HL-60/S4 (cell line): Measurements from ENCODE around the gene IDH3A.

Experiments
- in situ Hi-C: fragments of 300-500 bp; cut with MboI; formaldehyde crosslinking; loops from 2 replicates; pipeline ENCODE4 v1.14.3; 2022; ENCODE audit warnings: low sequenced_read_pairs

The IDH3A gene

GRCh38 chr15:78200276-78200930, 51.2 kb downstream of the IDH3A start:
- in situ Hi-C loops = no loop called here

- in situ Hi-C loops = no loop called here
These were observed 52.4 kb downstream of the IDH3A start for GRCh38 chr15:78201281-78202190.

DNA sequence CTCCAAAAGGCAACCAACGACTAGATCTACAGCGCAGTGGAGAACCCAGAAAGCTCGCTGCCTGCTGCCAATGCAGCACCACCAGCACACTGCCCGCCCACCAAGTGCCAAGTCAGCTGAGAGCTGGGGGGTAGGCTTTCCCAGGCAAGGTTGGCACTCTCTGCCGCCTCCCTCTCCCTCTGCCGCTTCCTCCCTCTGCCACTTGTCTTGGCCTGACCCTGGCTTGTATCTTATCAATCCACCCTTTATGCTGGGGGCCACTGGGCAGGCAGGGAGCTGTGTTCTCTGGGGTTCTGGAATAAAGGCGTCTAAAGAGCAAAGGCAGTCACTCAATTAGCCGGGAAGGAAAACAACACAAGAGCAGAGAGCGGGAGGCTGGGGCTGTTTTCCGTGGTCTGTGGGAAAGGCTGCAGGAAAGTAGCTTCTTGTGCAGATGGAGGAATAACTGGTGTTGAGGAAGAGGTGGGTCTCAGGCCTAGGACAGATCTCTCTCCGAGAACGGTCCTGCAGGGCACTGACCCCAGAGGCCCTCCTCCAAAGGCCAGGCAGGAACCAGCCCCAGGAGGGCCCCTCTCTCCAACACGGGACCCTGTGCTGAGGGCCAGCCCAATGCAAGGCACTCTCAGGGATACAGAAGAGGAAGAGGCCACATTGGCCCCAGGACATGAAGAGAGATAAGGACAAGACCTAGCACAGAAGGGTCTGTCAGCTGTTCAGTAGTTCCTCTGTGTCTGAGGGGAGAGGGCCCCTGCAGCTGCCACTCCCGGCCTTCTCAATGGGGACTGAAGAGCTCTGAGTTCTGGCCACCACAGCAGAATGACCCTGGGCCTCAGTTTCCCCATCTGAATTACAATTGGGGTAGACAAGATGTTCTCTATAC, 54.4 kb downstream of the IDH3A start:
- in situ Hi-C loops = no loop called here

- in situ Hi-C loops = no loop called here
These were observed 55.5 kb downstream of the IDH3A start for GRCh38 chr15:78204351-78205309.

DNA sequence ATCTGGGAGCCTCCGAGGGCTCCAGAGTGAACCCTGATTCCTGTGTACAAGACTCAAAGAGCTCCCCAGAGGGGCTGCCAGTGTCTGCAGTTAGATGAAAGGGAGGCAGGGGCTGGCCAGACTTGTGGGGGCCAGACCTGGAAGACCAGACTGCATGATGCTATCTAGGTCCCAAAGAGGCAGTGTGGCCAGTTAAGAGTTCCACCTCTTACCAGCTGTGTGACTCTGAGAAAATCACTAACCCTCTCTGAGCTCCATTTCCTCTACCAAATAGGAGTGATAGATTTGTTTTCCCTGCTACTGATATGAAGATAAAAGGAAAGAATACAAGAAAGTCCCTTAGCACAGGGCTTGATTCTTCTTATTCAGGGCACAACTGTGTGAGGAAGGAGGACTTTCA, 56.2 kb downstream of the IDH3A start:
- in situ Hi-C loops = no loop called here

DNA sequence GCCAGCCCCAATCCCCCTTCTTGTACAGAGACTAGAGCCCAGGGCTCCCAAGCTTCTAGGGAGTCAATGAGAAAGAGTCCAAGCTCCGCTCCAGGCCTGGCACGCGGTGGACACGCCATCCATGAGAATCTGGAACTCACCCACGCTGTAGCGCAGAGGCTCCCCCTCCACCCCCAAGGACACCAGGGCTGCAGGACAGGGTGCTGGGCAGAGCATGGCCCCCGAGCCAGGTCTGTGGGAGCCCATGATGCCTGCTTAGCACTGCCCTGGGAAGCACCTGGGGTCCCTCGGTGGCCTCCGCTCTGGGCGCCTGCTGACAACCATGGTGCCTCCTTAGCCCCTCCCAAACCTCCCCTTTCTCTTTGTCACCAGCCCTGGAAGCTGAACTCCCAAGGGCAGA, 56.7 kb downstream of the IDH3A start:
- in situ Hi-C loops = no loop called here

- in situ Hi-C loops = no loop called here
These were observed 57.4 kb downstream of the IDH3A start for GRCh38 chr15:78206326-78207109.

- in situ Hi-C loops = no loop called here
These were observed 57.9 kb downstream of the IDH3A start for GRCh38 chr15:78207110-78207458.

- in situ Hi-C loops = no loop called here
These were observed 58.6 kb downstream of the IDH3A start for GRCh38 chr15:78207641-78208340.

GRCh38 chr15:78208341-78208844, 59.2 kb downstream of the IDH3A start:
- in situ Hi-C loops = no loop called here

DNA sequence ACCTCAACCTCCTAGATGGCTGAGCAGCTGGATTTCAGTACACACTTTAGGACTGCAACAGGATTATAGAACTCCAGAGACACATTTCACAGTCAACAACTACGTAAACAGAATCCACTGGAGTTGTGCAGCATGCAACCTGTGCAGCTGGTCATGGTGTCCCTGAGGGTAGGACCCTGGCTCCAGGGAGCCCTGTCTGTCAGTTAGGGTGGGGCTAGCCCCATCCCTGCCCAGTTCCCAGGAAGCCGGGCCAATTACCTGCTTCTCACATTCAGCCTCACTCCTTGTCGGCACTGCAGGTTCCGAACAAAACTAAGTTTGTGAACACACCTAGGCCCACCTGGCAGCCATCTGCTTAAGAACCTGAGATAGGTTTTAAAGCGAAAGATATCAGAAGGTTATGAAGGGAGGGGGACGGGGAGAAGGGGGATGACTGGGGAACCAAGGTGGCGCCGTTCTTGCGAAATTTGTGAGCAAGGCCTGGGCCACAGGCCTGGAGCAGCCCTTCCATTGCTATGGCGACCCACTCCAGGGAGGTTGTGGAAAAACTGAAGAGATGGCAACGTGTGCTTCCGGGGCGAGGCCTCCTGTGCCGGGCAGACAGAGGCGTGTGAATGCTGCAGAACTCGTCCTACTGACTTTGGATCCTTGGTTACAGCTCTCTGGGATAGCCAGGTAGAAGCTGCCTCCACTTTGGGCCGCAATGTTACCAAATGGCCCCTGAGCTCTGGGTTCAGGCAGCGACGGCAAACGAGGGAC, 59.9 kb downstream of the IDH3A start:
- in situ Hi-C loops = no loop called here

DNA sequence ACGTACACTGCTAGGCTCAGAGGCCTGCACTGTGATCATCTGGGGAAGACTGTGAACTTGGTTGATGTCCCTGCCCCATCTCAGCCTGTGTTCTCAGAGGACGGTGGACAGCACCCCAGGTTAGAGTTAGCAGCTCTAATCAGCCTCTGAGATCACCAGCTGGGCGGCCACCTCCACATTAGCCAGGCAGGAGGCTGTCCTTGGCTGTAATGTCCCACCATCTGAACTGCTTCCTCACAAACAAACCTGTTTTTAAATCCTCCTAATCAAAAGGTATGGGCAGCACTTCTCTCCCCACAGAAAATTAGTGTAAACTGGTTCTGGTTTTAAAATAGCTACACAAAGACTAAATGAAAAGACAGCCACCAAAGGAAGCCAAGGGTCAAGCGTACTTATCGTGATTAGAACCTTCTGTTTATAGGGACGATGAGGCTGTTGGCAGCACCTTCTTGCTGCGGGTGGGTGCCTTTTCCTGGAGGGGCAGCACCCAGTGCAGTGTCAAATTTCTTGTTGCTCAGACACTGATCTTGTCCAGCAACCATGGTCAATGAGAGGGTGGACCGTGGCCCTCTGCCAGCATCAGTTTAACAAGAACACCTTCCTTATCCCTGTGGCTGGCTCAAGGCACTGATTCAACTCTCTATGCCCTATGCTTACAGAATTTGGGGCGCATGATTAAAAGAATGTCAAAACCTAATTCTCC, 60.6 kb downstream of the IDH3A start:
- in situ Hi-C loops = no loop called here

- in situ Hi-C loops = no loop called here
These were observed 61.2 kb downstream of the IDH3A start for GRCh38 chr15:78210349-78210717.

DNA sequence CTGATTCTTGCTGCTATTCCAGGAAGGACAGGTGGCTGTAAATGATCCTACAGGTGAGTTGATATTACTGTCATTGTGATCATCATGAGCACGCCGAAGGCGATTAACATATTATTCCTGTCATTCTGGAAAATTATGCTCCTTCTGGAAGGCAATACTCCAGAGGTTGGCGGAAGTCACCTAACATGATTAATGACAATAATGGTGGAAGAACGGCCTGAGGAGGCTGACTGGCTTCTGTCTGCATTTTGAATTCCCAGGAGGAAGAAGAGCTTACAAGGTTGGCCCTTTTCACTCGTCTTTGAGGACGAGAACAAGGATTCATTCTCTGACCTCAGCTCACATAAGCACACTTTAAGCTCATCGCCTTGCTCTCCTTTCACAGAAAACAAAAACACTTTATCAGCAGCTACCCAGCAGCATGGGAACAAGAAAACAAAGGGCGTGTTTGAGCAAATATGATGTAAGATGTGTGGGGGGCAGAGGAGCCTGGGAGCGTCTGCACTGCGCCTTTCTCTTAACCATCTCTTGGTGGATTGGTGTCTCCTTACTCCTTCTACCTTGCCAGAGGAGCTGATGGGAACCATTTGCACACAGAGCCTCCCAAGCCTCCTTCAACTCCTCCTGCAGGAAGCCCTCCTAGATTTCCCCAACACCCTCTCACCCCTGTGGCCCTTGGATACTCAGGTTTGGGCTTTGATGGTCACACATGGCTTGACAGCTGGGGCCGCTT, 62.2 kb downstream of the IDH3A start:
- in situ Hi-C loops = no loop called here

- in situ Hi-C loops = no loop called here
These were observed 62.8 kb downstream of the IDH3A start for GRCh38 chr15:78212008-78212407.

- in situ Hi-C loops = no loop called here
These were observed 63.6 kb downstream of the IDH3A start for GRCh38 chr15:78212546-78213424.
